ENCODE data around the gene KIF3A. TPM values are rescaled to one million over a fixed set of nuclear protein-coding genes. Genes with fewer than 3 reads are reported as not detected.

Gene KIF3A
- total RNA-seq, 1 experiment from 2014 or later, result 3.2 TPM

- no peaks in the 10 kb centered on the region for H3K36me3 ChIP-seq (replicated peaks; ENCODE audit: control insufficient read depth, insufficient read depth, low read length)
- H3K4me3 ChIP-seq (ENCODE audit: insufficient read depth, low read depth, low read length), result no peak overlapping the region
- DNase-seq, result peak; percentile 11
- H3K27me3 ChIP-seq (ENCODE audit: control insufficient read depth, insufficient read depth, low read length), result peaks cover 32% of the 10 kb centered on the region
Measured at GRCh38 chr5:132774896-132775295, 37.5 kb upstream of the KIF3A start.

GRCh38 chr5:132774406-132774805 is 37.1 kb upstream of the KIF3A start:
- peaks cover 29% of the 10 kb centered on the region for H3K27me3 ChIP-seq (ENCODE audit: control insufficient read depth, insufficient read depth, low read length)
- no peak overlapping the region for H3K4me3 ChIP-seq (ENCODE audit: insufficient read depth, low read depth, low read length)
- H3K36me3 ChIP-seq (replicated peaks; ENCODE audit: control insufficient read depth, insufficient read depth, low read length), result no peaks in the 10 kb centered on the region
- peak; percentile 15 for DNase-seq

DNA sequence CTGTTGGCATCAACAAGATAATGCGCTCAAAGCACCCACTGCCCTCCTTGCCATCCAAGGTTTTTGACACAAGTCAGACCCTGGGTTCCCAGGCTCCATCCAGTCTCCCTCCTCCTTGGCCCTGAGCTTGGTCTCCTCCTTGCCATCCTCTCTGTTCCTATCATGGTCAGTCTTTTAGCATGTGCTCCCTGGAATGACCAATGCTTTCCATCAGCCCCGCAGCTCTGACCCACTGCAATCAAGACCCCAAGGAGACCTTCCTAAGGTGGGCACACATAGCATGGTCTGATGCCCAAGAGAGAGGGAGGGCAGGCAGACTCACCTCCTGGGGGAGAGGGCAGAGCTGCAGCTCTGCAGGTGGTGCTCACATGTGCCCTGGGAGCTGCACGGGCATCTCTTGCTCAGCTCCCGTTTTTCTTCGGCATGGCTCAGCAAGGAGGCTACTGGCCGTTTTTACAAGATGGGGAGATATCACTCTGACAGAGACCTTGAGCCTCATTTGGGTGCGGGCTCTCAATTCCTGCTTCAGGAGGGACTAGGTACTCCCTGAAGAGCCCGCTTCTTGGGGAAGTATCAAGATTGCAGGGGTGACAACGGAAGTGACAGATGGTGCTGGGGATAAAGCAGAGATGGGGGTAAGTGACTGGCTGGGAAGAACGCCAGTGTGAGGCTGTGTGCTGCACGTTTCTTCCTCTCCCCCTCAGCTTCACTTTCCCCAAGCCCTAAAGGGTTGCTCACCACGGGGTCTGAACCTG is 36.4 kb upstream of the KIF3A start:
- Histone ChIP-seq H3K36me3 (replicated peaks; ENCODE audit: control insufficient read depth, insufficient read depth, low read length) (no peaks in the 10 kb centered on the region), H3K27me3 (ENCODE audit: control insufficient read depth, insufficient read depth, low read length) (peaks cover 26% of the 10 kb centered on the region), H3K4me3 (ENCODE audit: insufficient read depth, low read depth, low read length) (no peak overlapping the region)
- DNase-seq, result peak; percentile 16

GRCh38 chr5:132773114-132773513 is 35.8 kb upstream of the KIF3A start:
- H3K4me3 ChIP-seq (ENCODE audit: insufficient read depth, low read depth, low read length), result no peak overlapping the region
- DNase-seq, result peak; percentile 17
- no peaks in the 10 kb centered on the region for H3K36me3 ChIP-seq (replicated peaks; ENCODE audit: control insufficient read depth, insufficient read depth, low read length)
- peaks cover 22% of the 10 kb centered on the region for H3K27me3 ChIP-seq (ENCODE audit: control insufficient read depth, insufficient read depth, low read length)

DNA sequence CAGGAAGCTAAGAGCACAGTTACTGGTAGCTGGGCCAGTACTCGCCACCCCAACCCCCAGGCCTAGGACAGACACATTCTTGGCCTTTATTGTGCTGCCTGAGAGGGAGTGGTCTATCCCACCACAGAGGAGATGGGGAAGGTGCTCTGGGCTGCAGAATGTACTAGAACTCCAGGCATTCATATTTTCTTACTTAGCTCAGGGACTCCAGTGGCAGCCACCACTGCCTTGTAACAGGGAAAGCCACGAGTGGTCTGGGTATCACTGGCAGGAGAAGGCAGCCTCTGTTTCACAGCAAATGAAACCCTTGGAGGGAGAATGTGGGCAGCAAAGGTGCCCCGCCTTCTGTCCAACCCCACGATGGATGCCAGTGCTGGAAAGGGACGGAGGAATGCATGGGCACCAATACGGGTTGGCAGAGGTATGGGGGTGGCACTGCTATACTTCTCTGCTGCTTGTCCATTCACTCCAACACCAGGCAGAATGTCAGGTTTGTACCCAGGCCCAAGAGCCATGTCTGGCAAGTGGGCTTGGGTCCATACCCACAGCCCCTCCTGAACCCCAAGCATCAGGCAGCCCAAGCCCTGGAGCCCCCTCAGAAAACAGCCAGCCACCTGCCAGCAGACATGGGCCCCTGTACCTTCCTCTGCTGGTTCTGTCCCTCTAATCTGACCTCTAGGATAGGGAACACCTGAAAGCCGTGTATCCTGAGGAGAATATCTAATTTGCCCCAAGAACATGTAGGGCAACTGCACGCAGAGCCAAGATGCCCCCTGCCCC is 35.1 kb upstream of the KIF3A start:
- no peak overlapping the region for H3K4me3 ChIP-seq (ENCODE audit: insufficient read depth, low read depth, low read length)
- DNase-seq, result peak; percentile 32
- peaks cover 15% of the 10 kb centered on the region for H3K27me3 ChIP-seq (ENCODE audit: control insufficient read depth, insufficient read depth, low read length)
- H3K36me3 ChIP-seq (replicated peaks; ENCODE audit: control insufficient read depth, insufficient read depth, low read length), result no peaks in the 10 kb centered on the region

- no peak overlapping the region for H3K4me3 ChIP-seq (ENCODE audit: insufficient read depth, low read depth, low read length)
- peaks cover 11% of the 10 kb centered on the region for H3K27me3 ChIP-seq (ENCODE audit: control insufficient read depth, insufficient read depth, low read length)
- DNase-seq, result peak; percentile 66
- H3K36me3 ChIP-seq (replicated peaks; ENCODE audit: control insufficient read depth, insufficient read depth, low read length), result no peaks in the 10 kb centered on the region
Measured at GRCh38 chr5:132771503-132771998, 34.2 kb upstream of the KIF3A start.

- no peak overlapping the region for H3K4me3 ChIP-seq (ENCODE audit: insufficient read depth, low read depth, low read length)
- no peaks in the 10 kb centered on the region for H3K36me3 ChIP-seq (replicated peaks; ENCODE audit: control insufficient read depth, insufficient read depth, low read length)
- peaks cover 3% of the 10 kb centered on the region; the same call in 1 of the 2 replicates for H3K27me3 ChIP-seq (ENCODE audit: control insufficient read depth, insufficient read depth, low read length)
- DNase-seq, result peak; percentile 49
Measured at GRCh38 chr5:132770476-132771159, 33.3 kb upstream of the KIF3A start.

- DNase-seq, result no peak
- Histone ChIP-seq H3K27me3 (ENCODE audit: control insufficient read depth, insufficient read depth, low read length) (no peaks in the 10 kb centered on the region), H3K4me3 (ENCODE audit: insufficient read depth, low read depth, low read length) (no peak overlapping the region), H3K36me3 (replicated peaks; ENCODE audit: control insufficient read depth, insufficient read depth, low read length) (no peaks in the 10 kb centered on the region; the same call in 1 of the 2 replicates)
Measured at GRCh38 chr5:132768485-132768868, 31.1 kb upstream of the KIF3A start.

DNA sequence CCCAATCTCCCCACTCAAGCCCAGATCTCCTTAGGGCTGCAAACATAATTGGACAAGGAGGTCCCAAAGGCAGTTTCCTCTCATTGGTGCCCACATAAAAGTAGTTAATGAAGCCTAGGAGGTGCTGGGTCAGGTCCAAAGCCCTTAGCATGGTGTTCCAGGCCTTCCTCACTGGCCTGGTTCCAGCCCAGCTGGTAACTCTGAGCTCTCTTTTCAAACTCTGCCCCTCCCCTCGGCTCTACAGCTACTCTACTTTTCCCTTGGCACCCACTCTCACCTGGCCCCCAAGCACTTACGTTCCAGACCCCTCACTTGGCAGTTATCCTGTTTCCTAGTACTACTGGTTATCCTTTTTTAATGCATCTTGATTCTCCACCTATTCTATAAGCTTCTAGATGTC is 29.8 kb upstream of the KIF3A start:
- DNase-seq, result no peak

DNA sequence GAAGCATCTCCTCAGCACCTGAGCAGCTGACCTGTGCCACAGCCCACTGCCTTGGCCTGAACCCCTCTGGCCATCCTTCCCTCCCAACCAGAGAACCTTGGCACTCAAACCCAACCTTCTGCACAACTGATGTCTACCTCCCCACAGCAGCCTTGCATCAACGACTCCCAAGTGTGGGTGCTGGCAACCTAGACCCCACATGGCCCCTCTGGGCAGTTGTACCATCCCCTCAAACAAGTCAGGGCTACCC is 29.4 kb upstream of the KIF3A start:
- peak; percentile 22 for DNase-seq
- H3K4me3 ChIP-seq (ENCODE audit: insufficient read depth, low read depth, low read length), result no peak overlapping the region
- no peaks in the 10 kb centered on the region; the same call in none of the 2 replicates for H3K36me3 ChIP-seq (replicated peaks; ENCODE audit: control insufficient read depth, insufficient read depth, low read length)
- no peaks in the 10 kb centered on the region for H3K27me3 ChIP-seq (ENCODE audit: control insufficient read depth, insufficient read depth, low read length)

More for the DNA sequence above, 29.8 kb upstream of the KIF3A start:
- H3K4me3 ChIP-seq (ENCODE audit: insufficient read depth, low read depth, low read length), result no peak overlapping the region
- H3K36me3 ChIP-seq (replicated peaks; ENCODE audit: control insufficient read depth, insufficient read depth, low read length), result no peaks in the 10 kb centered on the region; the same call in none of the 2 replicates
- H3K27me3 ChIP-seq (ENCODE audit: control insufficient read depth, insufficient read depth, low read length), result no peaks in the 10 kb centered on the region

GRCh38 chr5:132766020-132766805 is 28.9 kb upstream of the KIF3A start:
- H3K27me3 ChIP-seq (ENCODE audit: control insufficient read depth, insufficient read depth, low read length), result no peaks in the 10 kb centered on the region
- no peak overlapping the region for H3K4me3 ChIP-seq (ENCODE audit: insufficient read depth, low read depth, low read length)
- H3K36me3 ChIP-seq (replicated peaks; ENCODE audit: control insufficient read depth, insufficient read depth, low read length), result peaks cover 2% of the 10 kb centered on the region
- peak; percentile 32 for DNase-seq

GRCh38 chr5:132765311-132766019 is 28.1 kb upstream of the KIF3A start:
- peak; percentile 22 for DNase-seq
- Histone ChIP-seq H3K4me3 (ENCODE audit: insufficient read depth, low read depth, low read length) (no peak overlapping the region), H3K27me3 (ENCODE audit: control insufficient read depth, insufficient read depth, low read length) (no peaks in the 10 kb centered on the region), H3K36me3 (replicated peaks; ENCODE audit: control insufficient read depth, insufficient read depth, low read length) (peaks cover 3% of the 10 kb centered on the region)

DNA sequence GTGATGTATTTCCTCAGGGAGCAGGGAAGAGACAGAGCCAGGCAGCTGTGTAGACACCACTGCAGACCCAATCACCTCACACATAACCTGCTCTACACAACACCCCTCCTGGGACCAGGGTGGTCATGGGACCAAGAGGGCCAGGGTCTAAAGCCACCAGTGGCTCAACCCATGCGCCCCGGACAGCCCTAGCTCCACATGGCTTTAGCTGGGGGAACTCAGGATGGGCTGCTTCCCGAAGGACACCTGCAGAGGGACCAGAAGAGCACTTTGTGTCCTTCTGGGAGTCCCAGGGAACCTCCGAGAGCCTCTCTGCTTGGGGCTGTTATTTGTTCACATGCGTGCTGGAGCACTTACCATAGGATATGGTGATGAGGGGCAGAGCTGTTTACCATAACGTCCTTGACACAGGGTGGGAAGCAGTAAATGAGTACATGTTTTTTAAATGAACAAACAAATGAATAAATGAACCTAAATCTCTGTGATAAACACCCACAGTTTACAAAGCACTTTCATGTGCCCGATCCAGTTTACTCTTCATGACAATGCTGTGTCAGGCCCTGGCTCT is 27.4 kb upstream of the KIF3A start:
- H3K4me3 ChIP-seq (ENCODE audit: insufficient read depth, low read depth, low read length), result no peak overlapping the region
- peak; percentile 30 for DNase-seq
- peaks cover 3% of the 10 kb centered on the region for H3K36me3 ChIP-seq (replicated peaks; ENCODE audit: control insufficient read depth, insufficient read depth, low read length)

More for the DNA sequence above, 27.4 kb upstream of the KIF3A start:
- H3K27me3 ChIP-seq (ENCODE audit: control insufficient read depth, insufficient read depth, low read length), result no peaks in the 10 kb centered on the region

All from H7 (cell line).